ENCODE data around the gene SSPN. TPM values are rescaled to one million over a fixed set of nuclear protein-coding genes. Genes with fewer than 3 reads are reported as not detected.

The SSPN gene
- polyA plus RNA-seq, 2 donors = 0.69 to 2.1 TPM

DNA sequence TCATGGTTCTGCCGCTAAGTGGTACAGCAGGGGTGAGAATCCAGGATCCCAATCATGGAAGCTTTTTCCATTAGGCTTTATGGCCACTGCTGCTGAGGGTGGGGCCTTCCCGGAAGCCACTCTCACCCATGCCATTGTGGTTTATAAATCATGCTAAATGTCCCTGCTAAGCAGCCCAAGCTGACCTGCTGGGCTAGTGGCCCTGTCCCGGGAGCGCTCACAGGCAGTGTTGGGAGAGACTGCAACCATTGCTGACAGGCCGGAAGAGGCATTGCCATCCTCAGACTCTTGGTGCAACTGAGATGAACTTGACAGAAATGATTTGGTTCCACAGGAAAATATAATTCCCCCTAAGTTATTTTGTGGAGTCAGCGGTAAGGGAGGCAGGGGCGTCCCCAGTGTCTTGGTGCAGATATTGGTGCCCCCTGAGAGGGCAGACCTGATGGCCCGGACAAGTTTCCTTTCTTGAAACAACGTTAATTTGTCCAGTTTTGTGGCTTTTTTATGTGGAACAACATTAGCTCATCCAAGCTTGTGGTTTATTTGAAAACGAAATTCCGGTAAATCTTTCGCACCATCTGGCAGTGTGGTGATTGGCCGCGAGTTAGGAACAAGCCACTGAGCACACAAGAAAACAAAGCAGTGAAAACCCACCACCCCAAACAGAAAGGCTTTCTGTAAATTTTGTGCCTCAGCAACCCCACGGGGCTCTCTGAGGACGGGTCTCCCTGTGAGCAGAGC is 82.3 kb downstream of the SSPN start:
- H3K36me3 ChIP-seq (ENCODE audit: control insufficient read depth in 2 of 2, insufficient read depth in 2 of 2, low read length in 1 of 2) = no peaks in the 10 kb centered on the region
- no peak overlapping the region for H3K4me3 ChIP-seq (ENCODE audit: low read depth in 1 of 2, low read length in 2 of 2)
- H3K9me3 ChIP-seq (ENCODE audit: control insufficient read depth in 2 of 2, insufficient read depth in 1 of 2, low read depth in 1 of 2, low read length in 1 of 2) = no peaks in the 10 kb centered on the region
- WGBS, 2 donors = 85 to 87% methylated on average over 16 of the region's 16 CpGs
- no peaks in the 10 kb centered on the region for H3K27me3 ChIP-seq (ENCODE audit: control insufficient read depth in 1 of 2, insufficient read depth in 2 of 2, low read length in 2 of 2)
- H3K4me1 ChIP-seq (ENCODE audit: control insufficient read depth in 2 of 2, insufficient read depth in 2 of 2, low read length in 1 of 2) = peaks cover 0 to 4% of the 10 kb centered on the region in 2 donors
- H3K27ac ChIP-seq (ENCODE audit: low read depth in 2 of 2, low read length in 1 of 2) = no peak overlapping the region

GRCh38 chr12:26278266-26278665 is 82.9 kb downstream of the SSPN start:
- H3K9me3 ChIP-seq (ENCODE audit: control insufficient read depth in 2 of 2, insufficient read depth in 1 of 2, low read depth in 1 of 2, low read length in 1 of 2) = no peaks in the 10 kb centered on the region
- no peak overlapping the region for H3K27ac ChIP-seq (ENCODE audit: low read depth in 2 of 2, low read length in 1 of 2)
- H3K4me3 ChIP-seq (ENCODE audit: low read depth in 1 of 2, low read length in 2 of 2) = no peak overlapping the region
- WGBS, 2 donors = 50 to 52% methylated on average over 1 of the region's 1 CpG
- no peaks in the 10 kb centered on the region for H3K27me3 ChIP-seq (ENCODE audit: control insufficient read depth in 1 of 2, insufficient read depth in 2 of 2, low read length in 2 of 2)
- H3K36me3 ChIP-seq (ENCODE audit: control insufficient read depth in 2 of 2, insufficient read depth in 2 of 2, low read length in 1 of 2) = no peaks in the 10 kb centered on the region
- H3K4me1 ChIP-seq (ENCODE audit: control insufficient read depth in 2 of 2, insufficient read depth in 2 of 2, low read length in 1 of 2) = peaks cover 0 to 4% of the 10 kb centered on the region in 2 donors

DNA sequence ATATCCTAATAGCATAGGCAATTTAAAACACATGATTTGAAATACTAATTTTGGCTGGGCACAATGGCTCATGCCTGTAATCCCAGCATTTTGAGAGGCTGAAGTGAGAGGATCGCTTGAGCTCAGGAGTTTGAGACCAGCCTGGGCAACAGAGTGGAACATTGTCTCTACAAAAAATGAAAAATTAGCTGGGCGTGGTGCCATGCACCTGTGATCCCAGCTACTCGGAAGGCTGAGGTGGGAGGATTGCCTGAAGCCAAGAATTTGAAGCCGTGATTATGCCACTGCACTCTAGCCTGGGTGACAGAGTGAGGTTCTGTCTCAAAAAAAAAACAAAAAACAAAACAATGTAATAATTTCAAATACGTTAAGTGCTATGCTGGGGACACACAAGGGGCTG is 83.3 kb downstream of the SSPN start:
- H3K27ac ChIP-seq (ENCODE audit: low read depth in 2 of 2, low read length in 1 of 2) = no peak overlapping the region
- 55 to 60% methylated on average over 5 of the region's 5 CpGs for WGBS, 2 donors
- H3K27me3 ChIP-seq (ENCODE audit: control insufficient read depth in 1 of 2, insufficient read depth in 2 of 2, low read length in 2 of 2) = no peaks in the 10 kb centered on the region
- H3K4me3 ChIP-seq (ENCODE audit: low read depth in 1 of 2, low read length in 2 of 2) = no peak overlapping the region
- H3K9me3 ChIP-seq (ENCODE audit: control insufficient read depth in 2 of 2, insufficient read depth in 1 of 2, low read depth in 1 of 2, low read length in 1 of 2) = no peaks in the 10 kb centered on the region
- peaks cover 0 to 4% of the 10 kb centered on the region in 2 donors for H3K4me1 ChIP-seq (ENCODE audit: control insufficient read depth in 2 of 2, insufficient read depth in 2 of 2, low read length in 1 of 2)
- H3K36me3 ChIP-seq (ENCODE audit: control insufficient read depth in 2 of 2, insufficient read depth in 2 of 2, low read length in 1 of 2) = no peaks in the 10 kb centered on the region

- H3K27ac ChIP-seq (ENCODE audit: low read depth in 2 of 2, low read length in 1 of 2) = no peak overlapping the region
- H3K4me1 ChIP-seq (ENCODE audit: control insufficient read depth in 2 of 2, insufficient read depth in 2 of 2, low read length in 1 of 2) = peaks cover 0 to 4% of the 10 kb centered on the region in 2 donors
- H3K9me3 ChIP-seq (ENCODE audit: control insufficient read depth in 2 of 2, insufficient read depth in 1 of 2, low read depth in 1 of 2, low read length in 1 of 2) = no peaks in the 10 kb centered on the region
- H3K36me3 ChIP-seq (ENCODE audit: control insufficient read depth in 2 of 2, insufficient read depth in 2 of 2, low read length in 1 of 2) = no peaks in the 10 kb centered on the region
- H3K4me3 ChIP-seq (ENCODE audit: low read depth in 1 of 2, low read length in 2 of 2) = no peak overlapping the region
- H3K27me3 ChIP-seq (ENCODE audit: control insufficient read depth in 1 of 2, insufficient read depth in 2 of 2, low read length in 2 of 2) = no peaks in the 10 kb centered on the region
These were observed 83.7 kb downstream of the SSPN start for GRCh38 chr12:26279091-26279490.

DNA sequence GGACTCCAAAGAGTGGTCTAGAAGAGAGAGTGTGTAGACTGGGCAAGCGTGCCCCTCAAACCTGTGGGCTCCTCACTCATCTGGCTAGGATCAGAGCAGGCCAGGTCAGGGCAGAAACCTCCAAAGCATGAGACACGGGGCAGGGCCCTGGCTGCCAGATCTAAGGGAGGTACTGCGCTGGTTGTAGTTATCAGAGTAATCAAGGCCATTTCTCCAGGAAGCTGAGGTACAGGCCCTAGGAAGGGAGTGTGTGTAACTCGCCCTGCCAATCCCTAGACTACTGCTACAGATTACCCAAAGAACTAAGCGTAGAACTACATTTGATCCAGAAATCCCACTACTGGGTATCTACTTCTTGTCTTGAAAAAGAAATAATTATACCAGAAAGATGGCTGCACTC is 84.5 kb downstream of the SSPN start:
- no peaks in the 10 kb centered on the region for H3K27me3 ChIP-seq (ENCODE audit: control insufficient read depth in 1 of 2, insufficient read depth in 2 of 2, low read length in 2 of 2)
- H3K4me1 ChIP-seq (ENCODE audit: control insufficient read depth in 2 of 2, insufficient read depth in 2 of 2, low read length in 1 of 2) = peaks cover 0 to 3% of the 10 kb centered on the region in 2 donors
- H3K4me3 ChIP-seq (ENCODE audit: low read depth in 1 of 2, low read length in 2 of 2) = no peak overlapping the region
- no peak overlapping the region for H3K27ac ChIP-seq (ENCODE audit: low read depth in 2 of 2, low read length in 1 of 2)
- no peaks in the 10 kb centered on the region for H3K9me3 ChIP-seq (ENCODE audit: control insufficient read depth in 2 of 2, insufficient read depth in 1 of 2, low read depth in 1 of 2, low read length in 1 of 2)
- H3K36me3 ChIP-seq (ENCODE audit: control insufficient read depth in 2 of 2, insufficient read depth in 2 of 2, low read length in 1 of 2) = no peaks in the 10 kb centered on the region
- 84 to 94% methylated on average over 5 of the region's 5 CpGs for WGBS, 2 donors

GRCh38 chr12:26280869-26281268 is 85.5 kb downstream of the SSPN start:
- Histone ChIP-seq H3K27ac (ENCODE audit: low read depth in 2 of 2, low read length in 1 of 2) (no peak overlapping the region), H3K36me3 (ENCODE audit: control insufficient read depth in 2 of 2, insufficient read depth in 2 of 2, low read length in 1 of 2) (no peaks in the 10 kb centered on the region), H3K9me3 (ENCODE audit: control insufficient read depth in 2 of 2, insufficient read depth in 1 of 2, low read depth in 1 of 2, low read length in 1 of 2) (peaks cover 0 to 1% of the 10 kb centered on the region in 2 donors), H3K4me3 (ENCODE audit: low read depth in 1 of 2, low read length in 2 of 2) (no peak overlapping the region), H3K4me1 (ENCODE audit: control insufficient read depth in 2 of 2, insufficient read depth in 2 of 2, low read length in 1 of 2) (no peaks in the 10 kb centered on the region), H3K27me3 (ENCODE audit: control insufficient read depth in 1 of 2, insufficient read depth in 2 of 2, low read length in 2 of 2) (no peaks in the 10 kb centered on the region)
- WGBS, 2 donors = 90 to 93% methylated on average over 3 of the region's 3 CpGs

DNA sequence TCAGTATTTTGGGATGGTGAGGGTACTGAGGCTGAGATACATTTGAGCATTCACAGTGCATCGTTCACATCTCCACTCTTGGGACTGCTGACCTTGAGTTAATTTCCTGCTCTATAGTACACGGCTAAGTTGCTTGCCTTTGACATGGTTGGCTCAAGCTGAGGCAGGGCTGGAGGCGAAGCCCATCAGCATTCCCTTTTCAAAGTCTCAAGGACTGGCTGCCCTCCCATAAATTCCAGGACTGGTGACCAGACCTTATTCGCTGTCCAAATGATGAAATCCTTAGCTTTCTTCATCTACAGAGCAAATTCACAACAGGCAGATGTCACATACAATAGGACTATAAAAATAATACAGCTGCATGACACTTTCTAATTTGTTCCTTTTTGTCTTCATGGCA is 85.9 kb downstream of the SSPN start:
- Histone ChIP-seq H3K36me3 (ENCODE audit: control insufficient read depth in 2 of 2, insufficient read depth in 2 of 2, low read length in 1 of 2) (no peaks in the 10 kb centered on the region), H3K4me3 (ENCODE audit: low read depth in 1 of 2, low read length in 2 of 2) (no peak overlapping the region), H3K27me3 (ENCODE audit: control insufficient read depth in 1 of 2, insufficient read depth in 2 of 2, low read length in 2 of 2) (no peaks in the 10 kb centered on the region), H3K27ac (ENCODE audit: low read depth in 2 of 2, low read length in 1 of 2) (no peak overlapping the region), H3K4me1 (ENCODE audit: control insufficient read depth in 2 of 2, insufficient read depth in 2 of 2, low read length in 1 of 2) (no peaks in the 10 kb centered on the region), H3K9me3 (ENCODE audit: control insufficient read depth in 2 of 2, insufficient read depth in 1 of 2, low read depth in 1 of 2, low read length in 1 of 2) (peaks cover 0 to 6% of the 10 kb centered on the region in 2 donors)
- 75 to 87% methylated on average over 4 of the region's 4 CpGs for WGBS, 2 donors

- no peaks in the 10 kb centered on the region for H3K4me1 ChIP-seq (ENCODE audit: control insufficient read depth in 2 of 2, insufficient read depth in 2 of 2, low read length in 1 of 2)
- 86% methylated on average over 4 of the region's 4 CpGs for WGBS, 2 donors
- H3K27ac ChIP-seq (ENCODE audit: low read depth in 2 of 2, low read length in 1 of 2) = no peak overlapping the region
- peaks cover 0 to 6% of the 10 kb centered on the region in 2 donors for H3K9me3 ChIP-seq (ENCODE audit: control insufficient read depth in 2 of 2, insufficient read depth in 1 of 2, low read depth in 1 of 2, low read length in 1 of 2)
- no peaks in the 10 kb centered on the region for H3K36me3 ChIP-seq (ENCODE audit: control insufficient read depth in 2 of 2, insufficient read depth in 2 of 2, low read length in 1 of 2)
- H3K4me3 ChIP-seq (ENCODE audit: low read depth in 1 of 2, low read length in 2 of 2) = no peak overlapping the region
- no peaks in the 10 kb centered on the region for H3K27me3 ChIP-seq (ENCODE audit: control insufficient read depth in 1 of 2, insufficient read depth in 2 of 2, low read length in 2 of 2)
These were observed 87.1 kb downstream of the SSPN start for GRCh38 chr12:26282339-26282940.

GRCh38 chr12:26283046-26283445 is 87.7 kb downstream of the SSPN start:
- Histone ChIP-seq H3K36me3 (ENCODE audit: control insufficient read depth in 2 of 2, insufficient read depth in 2 of 2, low read length in 1 of 2) (no peaks in the 10 kb centered on the region), H3K9me3 (ENCODE audit: control insufficient read depth in 2 of 2, insufficient read depth in 1 of 2, low read depth in 1 of 2, low read length in 1 of 2) (peaks cover 0 to 6% of the 10 kb centered on the region in 2 donors), H3K4me1 (ENCODE audit: control insufficient read depth in 2 of 2, insufficient read depth in 2 of 2, low read length in 1 of 2) (no peaks in the 10 kb centered on the region), H3K27me3 (ENCODE audit: control insufficient read depth in 1 of 2, insufficient read depth in 2 of 2, low read length in 2 of 2) (no peaks in the 10 kb centered on the region), H3K27ac (ENCODE audit: low read depth in 2 of 2, low read length in 1 of 2) (no peak overlapping the region), H3K4me3 (ENCODE audit: low read depth in 1 of 2, low read length in 2 of 2) (no peak overlapping the region)
- WGBS, 2 donors = 62 to 68% methylated on average over 1 of the region's 1 CpG

DNA sequence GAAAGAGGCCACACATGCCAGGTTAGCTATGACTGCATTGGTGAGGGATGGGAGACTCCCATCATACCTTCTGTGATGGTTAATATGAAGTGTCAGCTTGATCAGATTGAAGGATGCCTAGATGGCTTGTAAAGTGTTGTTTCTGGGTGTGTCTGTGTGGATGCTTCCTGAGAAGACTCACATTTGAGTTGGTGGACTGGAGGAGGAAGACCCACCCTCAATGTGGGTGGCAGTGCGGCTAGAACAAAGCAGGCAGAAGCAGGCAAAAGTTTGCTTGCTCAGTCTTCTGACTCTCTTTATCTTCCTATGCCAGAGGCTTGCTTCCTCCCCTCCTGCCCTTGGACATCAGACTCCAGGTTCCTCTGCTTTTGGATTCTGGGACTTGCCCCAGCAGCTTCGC is 88.2 kb downstream of the SSPN start:
- H3K27me3 ChIP-seq (ENCODE audit: control insufficient read depth in 1 of 2, insufficient read depth in 2 of 2, low read length in 2 of 2) = no peaks in the 10 kb centered on the region
- H3K36me3 ChIP-seq (ENCODE audit: control insufficient read depth in 2 of 2, insufficient read depth in 2 of 2, low read length in 1 of 2) = no peaks in the 10 kb centered on the region
- H3K4me1 ChIP-seq (ENCODE audit: control insufficient read depth in 2 of 2, insufficient read depth in 2 of 2, low read length in 1 of 2) = peaks cover 0 to 3% of the 10 kb centered on the region in 2 donors
- H3K4me3 ChIP-seq (ENCODE audit: low read depth in 1 of 2, low read length in 2 of 2) = no peak overlapping the region
- no peak overlapping the region for H3K27ac ChIP-seq (ENCODE audit: low read depth in 2 of 2, low read length in 1 of 2)
- 84 to 85% methylated on average over 2 of the region's 2 CpGs for WGBS, 2 donors
- peaks cover 0 to 6% of the 10 kb centered on the region in 2 donors for H3K9me3 ChIP-seq (ENCODE audit: control insufficient read depth in 2 of 2, insufficient read depth in 1 of 2, low read depth in 1 of 2, low read length in 1 of 2)
